Measurements from ENCODE around the gene TCF19.
"Not testable (repeated sequence)": the region's sequence is repeated elsewhere in the genome, so short reads cannot be mapped to it uniquely, and the experiment has no call there.

Gene TCF19

GRCh38 chr6:31183859-31184258 lies 25.5 kb downstream of the TCF19 start:
- not testable (repeated sequence) for DNase-seq

GRCh38 chr6:31185695-31186051 lies 27.3 kb downstream of the TCF19 start:
- not testable (repeated sequence) for DNase-seq

- no peak for DNase-seq
Observed at GRCh38 chr6:31186052-31186734, 27.8 kb downstream of the TCF19 start.

GRCh38 chr6:31187780-31188194 lies 29.4 kb downstream of the TCF19 start:
- no peak for DNase-seq

GRCh38 chr6:31189223-31189622 lies 30.8 kb downstream of the TCF19 start:
- not testable (repeated sequence) for DNase-seq

GRCh38 chr6:31190488-31190887 lies 32.1 kb downstream of the TCF19 start:
- DNase-seq, result no peak

- DNase-seq, result peak; percentile 59
Observed at GRCh38 chr6:31192431-31193105, 34.2 kb downstream of the TCF19 start.

- no peak for DNase-seq
Observed at GRCh38 chr6:31193206-31193605, 34.8 kb downstream of the TCF19 start.

- no peak for DNase-seq
Observed at GRCh38 chr6:31194061-31194834, 35.9 kb downstream of the TCF19 start.

- DNase-seq, result not testable (repeated sequence)
Observed at GRCh38 chr6:31195308-31195979, 37.1 kb downstream of the TCF19 start.

- not testable (repeated sequence) for DNase-seq
Observed at GRCh38 chr6:31196251-31197022, 38.0 kb downstream of the TCF19 start.

GRCh38 chr6:31197559-31198305 lies 39.3 kb downstream of the TCF19 start:
- DNase-seq, result peak; percentile 97

GRCh38 chr6:31199105-31199452 lies 40.7 kb downstream of the TCF19 start:
- not testable (repeated sequence) for DNase-seq

GRCh38 chr6:31202259-31203166 lies 44.1 kb downstream of the TCF19 start:
- DNase-seq, result no peak

GRCh38 chr6:31203345-31203979 lies 45.1 kb downstream of the TCF19 start:
- DNase-seq, result peak; percentile 93

- peak; percentile 47 for DNase-seq
Observed at GRCh38 chr6:31204751-31205145, 46.4 kb downstream of the TCF19 start.

- DNase-seq, result no peak
Observed at GRCh38 chr6:31205638-31206037, 47.2 kb downstream of the TCF19 start.

GRCh38 chr6:31208506-31208905 lies 50.1 kb downstream of the TCF19 start:
- DNase-seq, result no peak

GRCh38 chr6:31209137-31209536 lies 50.7 kb downstream of the TCF19 start:
- DNase-seq, result no peak

- no peak for DNase-seq
Observed at GRCh38 chr6:31210123-31210522, 51.7 kb downstream of the TCF19 start.

Measured in inflammatory macrophage treated with lipopolysaccharide for 4 hours (primary cell).